ENCODE data around the gene MICB.

MICB gene

GRCh38 chr6:31541658-31542521, 43.9 kb downstream of the MICB start, which contains the start of gene DDX39B:
TSS of gene DDX39B (minus strand) at chr6:31542003. CDS start at chr6:31540532, 1,471 bp downstream.
- DNase-seq: peak; percentile 98

DNA sequence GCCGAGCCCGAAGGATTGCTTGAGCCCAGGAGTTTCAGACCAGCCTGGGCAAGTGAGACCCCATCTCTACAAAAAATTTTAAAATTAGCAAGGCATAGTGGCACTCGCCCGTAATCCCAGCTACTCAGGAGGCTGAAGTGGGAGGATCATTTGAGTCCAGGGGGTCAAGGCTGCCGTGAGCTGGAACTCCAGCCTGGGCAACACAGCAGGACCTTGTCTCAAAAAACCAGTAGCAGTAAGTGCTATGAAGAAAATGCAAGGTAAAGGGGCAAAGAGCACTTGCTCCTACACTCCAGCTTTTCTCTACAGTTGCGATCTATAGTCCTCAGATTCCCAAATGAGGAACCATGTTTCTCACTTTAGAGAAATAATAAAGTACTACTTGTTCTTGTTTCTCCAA, 45.7 kb downstream of the MICB start:
- DNase-seq: no peak

DNA sequence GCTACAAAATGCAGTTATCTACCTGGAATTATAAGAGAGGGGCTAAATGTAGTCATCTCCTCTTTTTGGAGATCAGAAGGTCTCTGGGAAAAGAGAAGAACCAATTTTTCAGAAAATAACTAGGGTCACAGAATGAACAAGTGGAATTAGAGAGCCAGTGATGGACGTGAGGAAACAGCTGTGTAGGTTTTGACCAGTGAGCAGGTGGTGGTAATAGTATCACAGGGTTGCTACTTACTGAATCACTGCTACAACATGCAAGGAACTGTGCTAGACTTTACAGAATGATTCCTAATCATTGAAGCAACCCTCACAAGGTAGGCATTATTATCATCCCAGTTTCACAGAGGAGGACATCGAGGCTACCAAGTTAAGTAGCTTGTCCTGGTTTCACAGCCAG, 46.7 kb downstream of the MICB start:
- DNase-seq: no peak

GRCh38 chr6:31545291-31545690, 47.3 kb downstream of the MICB start:
- no peak for DNase-seq

DNA sequence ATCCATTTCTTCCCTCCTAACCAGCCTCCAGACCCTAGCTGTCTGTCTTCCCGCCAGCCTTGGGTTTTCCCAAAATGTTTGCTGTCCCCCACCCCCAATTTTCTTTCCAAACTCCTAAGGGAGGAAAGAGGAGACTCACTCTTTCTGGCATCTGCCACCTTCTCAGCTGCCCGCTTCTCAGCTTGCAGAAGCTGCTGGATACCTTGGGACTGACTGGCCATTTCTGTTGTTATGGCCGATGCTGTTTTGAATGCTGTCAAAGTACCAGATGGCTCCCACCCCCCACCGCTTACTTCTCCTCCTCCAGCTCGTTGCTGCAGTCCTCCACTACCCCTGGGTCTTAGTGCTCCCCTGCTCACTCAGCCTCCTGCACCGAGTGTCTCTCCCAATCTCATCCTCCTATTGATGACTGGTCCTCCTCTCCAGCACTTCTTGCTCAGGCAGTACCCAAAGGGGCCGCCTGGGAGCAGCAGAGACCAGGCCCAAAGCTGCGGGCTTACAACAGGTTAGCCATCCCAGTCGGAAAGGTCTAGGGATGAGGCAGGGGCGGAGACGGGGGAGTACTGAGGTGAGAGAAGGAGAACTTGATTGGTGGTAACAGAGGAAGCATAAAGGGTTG, 48.5 kb downstream of the MICB start, which contains the start of gene ATP6V1G2:
TSS of gene ATP6V1G2 (minus strand) at position 270 of the 619 bp plus-strand sequence. CDS start at position 221, 49 bp downstream.
- peak; percentile 88 for DNase-seq

- peak; percentile 94 for DNase-seq
Measured at GRCh38 chr6:31546958-31547726, 49.2 kb downstream of the MICB start, which contains the start of gene NFKBIL1. TSS of gene NFKBIL1 (plus strand) at chr6:31547608. CDS start at chr6:31547695, 87 bp downstream.

DNA sequence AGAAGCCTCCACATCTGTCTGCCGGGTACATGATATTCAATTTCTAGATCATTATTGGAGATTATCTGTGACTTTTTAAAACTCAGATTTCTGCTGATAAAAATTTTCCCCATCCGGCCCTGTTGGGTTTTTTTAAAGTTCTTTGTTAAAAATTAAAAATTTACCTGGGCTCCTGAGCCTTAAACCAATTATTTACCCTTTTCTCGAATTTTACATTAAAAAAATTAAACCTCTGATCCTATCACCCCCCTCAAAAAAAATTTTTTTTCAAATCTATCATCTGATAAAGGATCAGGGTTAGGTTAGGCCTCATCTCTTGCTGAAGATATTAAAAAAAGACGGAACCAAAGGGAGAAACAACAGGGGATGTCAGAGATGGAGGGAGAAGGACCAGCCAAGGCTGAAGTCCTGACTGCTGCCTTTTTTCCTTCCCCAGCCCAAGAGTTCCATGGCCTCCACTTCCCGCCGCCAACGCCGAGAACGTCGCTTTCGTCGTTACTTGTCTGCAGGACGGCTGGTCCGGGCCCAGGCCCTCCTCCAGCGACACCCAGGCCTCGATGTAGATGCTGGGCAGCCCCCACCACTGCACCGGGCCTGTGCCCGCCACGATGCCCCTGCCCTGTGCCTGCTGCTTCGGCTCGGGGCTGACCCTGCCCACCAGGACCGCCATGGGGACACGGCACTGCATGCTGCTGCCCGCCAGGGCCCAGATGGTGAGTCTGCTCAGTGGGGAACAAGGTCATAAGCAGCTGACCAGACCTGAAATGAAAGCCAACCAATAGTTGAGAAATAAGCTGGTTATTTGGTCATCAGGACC, 50.0 kb downstream of the MICB start:
- no peak for DNase-seq

DNA sequence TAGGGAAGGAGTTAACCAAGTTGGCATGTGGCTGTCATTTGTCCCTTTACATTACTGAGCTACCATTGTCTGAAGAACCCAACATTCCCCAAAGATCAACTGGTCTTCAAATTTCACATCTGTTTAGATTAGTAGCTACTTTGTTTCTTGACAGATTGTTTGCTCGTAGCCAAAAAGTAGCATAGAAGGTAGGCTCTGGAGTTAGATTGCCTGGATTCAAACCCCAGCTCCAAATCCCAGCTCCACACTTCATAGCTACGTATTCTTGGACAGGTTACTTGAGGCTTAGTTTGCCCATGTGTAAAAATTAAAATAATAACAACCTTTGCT, 50.6 kb downstream of the MICB start:
- no peak for DNase-seq

DNA sequence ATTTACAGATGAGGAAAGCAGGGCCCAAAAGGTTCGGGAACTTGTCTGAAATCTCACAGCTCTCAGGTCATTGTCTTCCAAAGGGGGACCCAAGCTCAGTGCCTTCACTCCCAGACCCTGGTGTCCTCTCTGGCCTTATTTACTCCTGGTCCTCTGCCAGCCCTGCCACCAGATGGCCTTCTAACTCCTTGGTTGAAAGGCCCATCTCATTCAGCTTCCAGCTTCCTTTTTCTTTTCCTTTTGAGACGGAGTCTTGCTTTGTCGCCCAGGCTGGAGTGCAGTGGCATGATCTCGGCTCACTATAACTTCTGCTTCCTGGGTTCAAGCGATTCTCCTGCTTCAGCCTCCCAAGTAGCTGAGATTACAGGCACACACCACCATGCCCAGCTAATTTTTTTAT, 53.4 kb downstream of the MICB start:
- peak; percentile 33 for DNase-seq

GRCh38 chr6:31556307-31556706, 58.4 kb downstream of the MICB start:
- no peak for DNase-seq

GRCh38 chr6:31557443-31558317, 59.7 kb downstream of the MICB start:
- no peak for DNase-seq

DNA sequence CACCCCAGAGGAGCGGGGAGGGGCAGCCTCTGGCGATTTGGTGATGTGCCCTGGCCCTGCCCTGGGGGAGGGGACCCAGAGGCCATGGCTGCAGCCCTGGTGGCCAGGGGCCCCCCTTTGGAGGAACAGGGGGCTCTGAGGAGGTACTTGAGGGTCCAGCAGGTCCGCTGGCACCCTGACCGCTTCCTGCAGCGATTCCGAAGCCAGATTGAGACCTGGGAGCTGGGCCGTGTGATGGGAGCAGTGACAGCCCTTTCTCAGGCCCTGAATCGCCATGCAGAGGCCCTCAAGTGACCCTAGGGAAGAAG, 60.3 kb downstream of the MICB start:
- no peak for DNase-seq

GRCh38 chr6:31558631-31559500, 60.9 kb downstream of the MICB start:
- DNase-seq: no peak

DNA sequence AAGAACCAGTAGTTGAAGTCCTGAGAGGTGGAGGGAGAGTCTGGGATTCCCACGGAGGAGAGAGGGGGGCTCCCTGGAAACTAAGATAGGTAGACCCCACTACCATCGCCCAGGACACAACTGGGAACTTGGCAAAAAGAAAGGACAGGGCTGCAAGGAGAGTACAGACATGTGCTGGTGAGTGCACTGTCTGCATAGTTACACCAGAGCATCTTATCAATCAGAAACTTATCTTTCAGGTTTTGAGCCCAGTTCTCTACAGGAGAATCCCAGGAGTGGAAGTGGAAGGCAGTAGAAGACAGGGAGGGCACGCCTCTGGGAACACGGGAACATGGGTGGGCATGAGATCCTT, 61.6 kb downstream of the MICB start:
- DNase-seq: no peak

GRCh38 chr6:31559958-31560696, 62.2 kb downstream of the MICB start:
- DNase-seq: no peak

- DNase-seq: no peak
Measured at GRCh38 chr6:31560697-31561058, 62.7 kb downstream of the MICB start.
